ENCODE data around the gene PLEKHG7.
"Not testable (repeated sequence)": the region's sequence is repeated elsewhere in the genome, so short reads cannot be mapped to it uniquely, and the experiment has no call there.

The PLEKHG7 gene, protein sequence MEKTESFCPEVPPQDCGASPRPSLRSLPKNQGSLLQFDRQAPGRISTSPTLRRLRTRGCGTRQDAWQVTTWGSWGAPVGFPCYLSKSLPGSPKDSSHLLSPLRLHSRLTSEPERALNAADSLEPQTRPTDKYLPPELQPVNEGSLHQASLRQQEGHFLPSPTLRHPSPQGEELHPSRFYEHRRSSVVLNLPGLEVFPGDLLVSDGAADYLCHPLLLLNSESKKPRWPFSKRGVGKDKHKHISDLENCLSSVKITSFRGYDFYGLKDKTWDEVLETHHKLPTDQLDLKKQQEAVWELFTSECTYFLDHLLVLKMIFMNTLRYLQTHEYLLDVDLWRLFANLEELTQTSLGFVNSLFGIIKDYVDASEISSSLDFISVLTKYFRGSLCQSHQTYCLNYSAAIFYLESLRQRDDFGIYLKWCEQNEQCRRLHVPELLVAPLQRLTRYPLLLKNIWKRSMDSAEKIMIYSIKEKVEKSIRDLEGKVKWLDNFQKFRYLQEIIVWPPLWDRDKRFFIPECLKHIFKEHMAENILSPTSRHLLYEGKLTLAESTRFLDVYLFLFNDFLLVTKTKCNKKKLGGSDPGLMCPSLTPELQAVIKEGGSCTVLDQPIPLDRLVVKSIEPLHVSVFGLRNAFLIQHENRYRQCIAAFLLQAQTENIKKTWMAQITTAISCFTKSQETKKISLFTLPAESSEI

DNA sequence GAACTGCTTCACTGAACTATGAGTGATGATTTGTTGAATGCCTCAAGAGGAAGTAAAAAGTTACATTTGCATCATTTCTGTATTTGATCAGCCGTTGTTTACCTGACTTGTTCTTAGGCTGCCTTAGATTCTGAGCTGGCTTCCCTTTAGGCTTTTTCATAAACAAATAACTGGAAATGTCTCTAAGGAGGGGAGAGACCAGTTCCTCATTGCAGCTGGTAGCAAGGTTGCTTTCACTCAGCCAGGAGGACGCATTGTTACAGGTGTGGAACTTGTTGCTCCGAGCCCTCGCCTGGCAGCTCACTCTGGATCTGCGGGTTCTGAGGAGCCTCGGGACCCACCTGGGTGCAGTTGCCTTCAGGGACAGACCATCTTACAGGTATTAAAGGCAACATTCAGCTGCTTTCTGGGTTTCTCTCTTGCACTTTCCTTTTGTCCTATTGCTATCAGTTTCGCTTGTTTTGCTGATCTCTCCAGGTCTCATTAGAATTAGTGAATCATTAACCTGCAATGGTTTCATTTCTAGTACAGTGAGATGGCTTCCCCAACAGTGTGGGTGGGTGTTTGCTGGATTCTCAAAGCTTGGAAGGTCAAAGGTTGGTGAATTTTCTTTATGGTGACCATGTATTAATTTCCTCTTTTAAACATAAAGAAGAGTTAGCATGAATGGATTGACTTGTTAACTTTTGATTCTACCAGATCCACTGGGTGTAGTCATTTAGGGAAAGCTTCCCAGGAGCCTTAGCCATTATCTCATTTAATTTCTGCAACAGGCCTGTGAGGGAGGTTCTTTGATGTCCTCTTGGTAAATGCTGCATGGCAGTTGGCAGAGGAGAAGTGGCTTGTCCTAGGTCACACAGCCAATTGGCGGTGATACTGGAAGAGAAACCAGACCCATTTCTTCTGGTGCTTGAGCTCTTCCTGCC is at the start of gene PLEKHG7:
Gene PLEKHG7, plus strand, starts transcription at position 236 of the 926 bp plus-strand sequence. CDS start 3,643 bp downstream, outside the sequence.
- FAIRE-seq = no peak

DNA sequence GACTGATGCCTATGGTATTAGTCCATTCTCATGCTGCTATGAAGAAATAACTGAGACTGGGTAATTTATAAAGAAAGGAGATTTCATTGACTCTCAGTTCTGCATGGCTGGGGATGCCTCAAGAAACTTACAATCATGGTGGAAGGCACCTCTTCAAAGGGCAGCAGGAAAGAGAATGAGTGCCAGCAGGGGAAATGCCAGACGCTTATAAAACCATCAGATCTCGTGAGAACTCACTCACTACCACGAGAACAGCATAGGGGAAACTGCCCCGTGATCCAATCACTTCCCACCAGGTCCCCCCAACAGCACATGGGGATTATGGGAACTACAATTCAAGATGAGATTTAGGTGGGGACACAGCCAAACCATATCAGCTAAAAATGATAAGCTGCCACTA is 48.5 kb upstream of the PLEKHG7 start:
- FAIRE-seq = not testable (repeated sequence)

DNA sequence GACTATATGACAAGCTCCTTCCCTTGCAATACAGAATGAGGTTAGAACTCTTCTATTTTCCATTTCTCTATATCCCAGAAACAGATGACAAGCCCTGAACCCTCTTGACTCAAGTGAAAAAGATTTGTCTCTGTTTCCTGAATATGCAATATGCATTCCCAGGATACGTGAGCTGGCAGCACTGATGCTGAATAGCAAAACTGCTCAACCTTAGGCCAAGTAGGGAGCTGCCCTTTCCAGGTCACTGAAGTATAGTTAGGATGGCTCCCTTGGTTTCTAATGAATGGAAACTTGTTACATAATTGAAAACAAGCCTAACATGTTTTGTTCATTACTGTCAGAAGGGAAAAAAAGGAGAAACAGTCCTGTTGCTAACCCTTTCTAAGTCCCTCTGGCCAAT is 47.9 kb upstream of the PLEKHG7 start:
- no peak for FAIRE-seq

DNA sequence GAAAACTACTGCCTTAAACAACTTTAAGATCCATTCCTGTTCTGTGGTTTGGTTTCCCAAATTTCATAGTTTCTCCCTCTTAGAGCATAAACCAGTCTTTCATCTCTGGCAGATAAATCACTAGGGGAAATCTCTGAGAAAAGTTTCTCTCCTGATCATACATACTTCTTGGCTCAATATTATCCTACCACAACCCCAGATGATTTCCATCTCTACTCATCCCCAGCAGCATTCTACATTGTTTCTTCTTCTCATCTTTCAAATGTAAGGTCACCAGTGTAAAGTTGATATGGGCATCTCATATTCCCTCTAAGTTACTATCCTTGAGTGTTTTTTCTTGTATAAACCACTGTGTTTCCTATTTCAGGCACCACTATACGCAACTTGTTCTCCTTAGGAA is 45.9 kb upstream of the PLEKHG7 start:
- FAIRE-seq = no peak

DNA sequence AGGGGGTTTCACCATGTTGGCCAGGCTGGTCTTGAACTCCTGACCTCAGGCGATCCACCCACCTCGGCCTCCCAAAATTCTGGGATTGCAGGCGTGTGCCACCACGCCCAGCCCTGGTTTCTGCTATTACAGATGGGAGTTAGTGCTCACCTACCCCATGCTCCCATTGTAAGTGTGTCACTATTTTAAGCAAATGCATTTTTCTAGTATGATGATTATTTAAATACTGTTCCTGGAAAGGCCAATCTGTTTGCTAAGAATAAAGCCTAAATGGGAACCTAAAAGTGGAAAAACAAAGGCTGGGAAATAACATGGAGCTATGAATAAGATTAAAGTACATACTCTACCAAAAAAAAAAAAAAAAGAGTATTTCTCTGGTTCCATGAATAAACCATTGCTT is 45.0 kb upstream of the PLEKHG7 start:
- no peak for FAIRE-seq

DNA sequence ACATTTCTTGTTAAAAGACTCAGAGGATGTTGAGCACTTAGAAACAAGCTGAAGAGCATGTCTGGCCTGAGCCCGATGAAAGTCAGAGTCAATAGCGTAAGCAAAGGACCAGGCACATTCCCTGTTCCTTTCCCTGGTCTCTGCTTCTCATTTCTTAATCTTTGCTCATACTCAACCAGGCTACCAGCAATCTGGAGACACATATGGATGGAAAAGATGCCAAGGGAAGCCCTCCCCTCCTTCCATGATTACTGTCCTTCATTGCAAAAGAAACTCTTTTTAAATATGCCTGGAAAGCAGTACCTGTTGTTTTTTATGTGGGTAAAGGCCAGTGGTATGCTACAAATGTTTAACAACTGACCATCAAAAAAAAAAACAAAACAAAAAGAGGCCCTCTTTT is 44.2 kb upstream of the PLEKHG7 start:
- FAIRE-seq = no peak

DNA sequence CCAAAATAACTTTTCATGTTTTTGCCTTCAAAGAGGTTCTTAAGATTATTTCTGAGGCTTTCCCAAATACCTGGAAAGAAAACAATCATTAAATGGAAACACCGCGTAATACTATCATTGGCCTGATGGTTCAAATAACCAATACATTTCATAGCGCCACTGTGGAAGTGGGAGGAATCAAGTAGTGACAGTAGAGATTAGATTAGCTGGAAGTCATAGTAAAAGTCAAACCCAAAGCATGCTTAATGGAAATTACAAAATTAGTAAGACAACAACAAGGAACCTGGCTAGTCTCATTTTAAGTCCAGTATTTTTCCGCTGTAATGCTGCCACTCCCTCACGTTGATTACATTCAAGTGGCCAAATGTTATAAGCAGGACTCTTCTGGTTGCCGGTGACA is 41.5 kb upstream of the PLEKHG7 start:
- FAIRE-seq = no peak

DNA sequence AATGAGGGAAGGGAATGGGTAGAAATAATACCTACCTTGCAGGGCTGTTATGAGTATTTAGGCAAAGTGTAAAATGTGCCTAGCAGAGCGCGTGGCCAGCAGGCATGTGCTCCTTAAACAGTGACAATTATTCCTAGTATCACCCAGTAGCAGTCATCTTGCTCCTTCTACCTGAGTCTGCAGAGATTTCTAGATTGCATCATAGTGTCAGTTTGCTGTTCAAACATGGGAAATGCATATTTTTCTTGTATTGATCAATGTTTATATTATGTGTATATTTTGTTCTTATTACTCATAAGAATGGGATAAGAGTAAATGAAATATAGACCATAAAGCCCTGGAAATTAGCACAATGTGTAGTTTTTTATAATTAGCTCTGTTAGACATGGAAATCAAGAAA is 37.3 kb upstream of the PLEKHG7 start:
- FAIRE-seq = no peak

DNA sequence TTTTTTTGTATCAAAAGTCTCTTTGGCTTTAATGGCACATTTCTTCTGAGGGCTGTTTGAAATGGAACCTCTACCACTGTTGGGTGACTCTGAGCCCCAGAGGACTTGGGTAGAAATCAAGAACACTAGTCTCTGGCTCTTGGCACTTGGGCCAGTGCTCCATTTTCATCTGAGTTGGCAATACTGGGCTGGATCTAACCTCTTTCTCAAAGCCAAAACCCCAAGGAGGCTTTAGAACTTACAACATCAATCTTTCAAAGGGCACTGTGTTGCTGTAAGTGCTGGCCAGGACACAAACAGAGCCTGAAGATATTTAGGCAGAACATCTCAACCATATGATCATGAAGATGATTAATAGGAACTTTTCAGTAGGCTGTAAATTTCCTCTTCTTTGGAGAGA is 34.0 kb upstream of the PLEKHG7 start:
- no peak for FAIRE-seq

DNA sequence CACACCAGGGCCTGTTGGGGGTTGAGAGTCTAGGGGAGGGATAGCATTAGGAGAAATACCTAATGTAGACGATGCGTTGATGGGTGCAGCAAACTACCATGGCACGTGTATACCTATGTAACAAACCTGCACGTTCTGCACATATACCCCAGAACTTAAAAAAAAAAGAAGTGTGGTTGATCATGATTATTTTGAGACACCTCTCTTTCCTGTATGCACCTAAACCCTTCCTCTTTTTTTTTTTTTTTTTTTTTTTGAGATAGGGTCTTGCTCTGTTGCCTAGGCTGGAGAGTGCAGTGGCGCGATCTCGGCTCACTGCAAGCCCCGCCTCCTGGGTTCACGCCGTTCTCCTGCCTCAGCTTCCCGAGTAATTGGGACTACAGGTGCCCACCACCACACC is 31.3 kb upstream of the PLEKHG7 start:
- not testable (repeated sequence) for FAIRE-seq

DNA sequence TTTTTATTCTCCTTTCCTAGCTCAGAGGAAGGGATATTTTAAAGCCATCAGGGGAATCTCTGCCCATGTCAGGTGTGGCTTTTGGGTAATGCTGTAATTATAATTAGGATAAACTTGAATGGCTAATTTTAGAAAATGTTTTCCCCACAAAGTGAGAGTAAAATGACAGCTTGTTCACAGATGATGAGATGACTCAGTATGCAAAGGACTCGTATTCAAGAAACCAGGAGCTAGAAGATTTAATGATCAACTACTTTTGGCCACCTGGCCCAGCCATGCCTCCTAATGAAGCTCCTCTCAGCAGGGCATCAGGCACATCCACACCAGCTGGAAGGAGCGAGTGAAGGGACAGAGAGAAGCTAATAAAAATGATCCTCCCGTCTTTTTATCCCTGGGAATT is 29.0 kb upstream of the PLEKHG7 start:
- FAIRE-seq = no peak

DNA sequence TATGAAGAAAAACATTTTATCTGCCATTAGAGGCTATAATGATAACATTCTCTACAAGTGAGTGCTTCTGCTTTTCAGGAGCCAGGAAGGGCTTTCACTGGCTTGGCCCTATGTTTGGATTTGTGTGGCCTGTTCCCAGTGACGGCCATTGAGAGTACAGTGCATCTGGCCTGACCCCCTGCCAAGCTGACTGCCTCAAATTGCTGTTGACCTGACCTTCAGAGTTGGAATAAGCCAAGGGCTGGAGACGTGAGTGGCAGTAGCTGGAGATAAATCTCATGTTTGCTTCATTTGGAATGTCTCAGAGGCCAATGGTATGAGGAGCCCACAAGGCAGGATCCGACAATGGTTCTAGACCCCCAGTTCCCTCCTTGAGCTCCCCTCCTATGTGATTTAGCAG is 28.3 kb upstream of the PLEKHG7 start:
- no peak for FAIRE-seq

DNA sequence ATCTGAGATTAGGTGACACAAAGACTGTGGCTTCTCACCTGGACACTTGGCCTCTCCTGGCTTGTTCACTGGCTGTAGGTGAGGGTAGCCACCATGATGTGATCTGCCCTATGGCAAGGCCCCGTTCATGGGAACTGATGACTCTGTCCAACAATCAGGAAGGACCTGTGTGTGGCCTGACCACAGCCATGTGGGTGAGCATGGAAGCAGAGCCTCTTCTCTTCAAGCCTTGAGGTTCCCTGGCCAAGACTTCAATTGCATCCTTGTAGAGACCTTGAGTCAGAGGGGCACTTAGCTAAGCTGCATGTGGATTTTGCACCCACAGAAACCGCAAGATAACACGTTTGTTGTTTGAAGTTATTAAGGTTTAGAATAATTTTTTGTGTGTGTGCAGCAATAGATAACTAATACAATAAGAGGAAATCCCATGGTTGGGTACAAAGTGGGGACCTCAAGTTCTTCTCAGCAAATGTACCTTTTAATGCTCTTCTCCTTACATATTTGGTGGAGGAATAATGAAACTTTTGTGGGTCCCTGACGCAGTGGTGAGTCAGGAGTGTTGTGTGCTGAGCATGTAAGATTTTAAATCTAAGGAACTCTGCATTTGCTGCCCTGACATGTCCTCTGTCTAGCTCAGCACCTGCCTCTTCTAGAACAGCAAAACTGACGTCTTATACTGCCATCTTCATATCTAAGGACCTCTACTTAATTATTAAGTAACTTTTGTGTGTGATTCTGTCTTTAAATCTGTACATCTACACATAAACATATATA is 27.5 kb upstream of the PLEKHG7 start:
- no peak for FAIRE-seq

DNA sequence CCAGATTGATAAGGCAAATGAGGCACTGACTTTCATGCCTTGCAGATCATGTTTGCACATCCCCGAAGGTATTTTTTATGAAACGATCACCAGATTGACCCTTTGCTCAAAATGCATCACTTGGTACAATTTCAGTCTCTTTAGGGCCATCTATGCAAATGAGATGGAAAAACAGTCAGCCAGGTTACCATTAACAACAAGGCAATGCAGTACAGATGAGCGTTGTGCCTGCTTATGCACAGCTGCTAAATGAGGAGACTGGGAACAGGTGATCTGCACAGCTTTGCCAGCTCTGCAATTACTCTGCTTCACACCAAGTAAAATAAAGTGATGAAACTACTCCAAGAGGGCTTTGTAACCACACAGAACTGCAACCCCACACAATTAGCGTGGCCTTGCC is 26.1 kb upstream of the PLEKHG7 start:
- no peak for FAIRE-seq

DNA sequence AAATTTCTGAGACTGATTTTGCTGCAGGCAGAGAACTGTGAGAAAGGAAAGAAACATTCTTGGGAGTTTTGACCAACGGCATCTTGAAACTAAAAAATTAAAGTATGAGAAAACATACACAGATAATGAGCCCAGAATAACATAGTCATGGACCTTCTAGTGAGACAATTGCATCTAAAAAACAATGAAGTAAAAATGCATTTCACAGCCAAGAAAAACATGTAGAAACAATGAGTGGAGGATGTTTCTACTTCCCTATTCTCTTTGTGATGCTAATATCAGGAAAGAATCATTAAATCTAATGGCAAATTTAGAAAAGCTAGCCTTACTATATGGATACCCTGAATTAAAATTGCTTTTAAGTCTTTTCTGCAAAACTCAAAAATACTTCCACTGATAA is 12.2 kb upstream of the PLEKHG7 start:
- no peak for FAIRE-seq

DNA sequence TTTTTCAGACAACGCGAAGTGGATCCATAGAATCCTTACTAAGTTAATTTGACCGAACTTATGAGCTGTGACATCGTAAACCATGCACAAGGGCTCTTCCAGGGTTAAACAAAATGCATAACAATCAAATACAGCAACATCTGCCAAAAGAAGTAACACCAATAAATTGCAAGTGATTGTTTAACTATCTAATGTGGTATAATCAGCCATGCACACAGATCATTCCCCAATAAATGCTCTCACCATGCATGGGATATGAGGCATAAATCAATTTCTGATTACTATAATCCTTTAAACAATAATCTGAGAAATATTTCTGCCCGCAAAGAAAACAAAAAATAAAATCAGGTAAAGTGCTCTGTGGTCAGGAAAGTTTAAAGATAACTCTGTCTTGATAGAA is 7.7 kb upstream of the PLEKHG7 start:
- no peak for FAIRE-seq

DNA sequence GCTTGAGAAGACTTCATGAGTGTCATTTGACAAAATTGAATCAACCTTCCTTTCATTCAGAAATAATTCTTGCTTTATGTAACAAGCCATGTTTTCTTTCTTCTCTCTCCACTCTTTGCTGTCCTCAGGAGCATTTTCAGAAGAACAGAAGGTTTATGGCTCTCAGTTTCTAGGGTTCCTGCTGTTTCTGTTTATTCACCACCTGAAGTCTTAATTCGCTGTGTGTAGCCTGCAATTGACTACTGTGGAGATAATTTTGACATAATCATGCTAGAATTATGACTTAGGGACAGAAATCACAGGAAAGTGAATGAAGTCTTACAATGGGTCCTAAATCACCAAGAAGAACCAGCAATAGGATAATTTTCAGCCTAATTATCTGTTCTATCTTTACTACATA is 7.2 kb upstream of the PLEKHG7 start:
- FAIRE-seq = no peak

DNA sequence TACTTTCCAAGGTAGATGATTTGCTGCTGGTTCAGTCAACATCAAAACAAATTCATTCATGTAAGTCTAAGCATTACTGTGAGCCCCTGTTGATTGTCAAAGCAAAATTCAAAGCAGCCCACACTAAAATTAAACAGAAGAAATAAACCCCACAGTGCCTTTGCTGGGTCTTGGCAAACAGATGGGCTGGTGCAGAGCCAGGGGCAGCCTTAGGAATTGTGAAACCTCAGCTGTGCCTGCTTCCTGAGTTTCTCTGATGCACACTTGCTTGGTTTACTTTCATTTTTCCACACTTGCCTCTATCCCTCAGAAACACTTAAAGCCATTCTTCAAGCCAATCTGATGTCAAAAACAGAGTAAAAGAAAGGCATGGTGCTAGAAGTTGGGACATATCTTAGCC is 6.6 kb upstream of the PLEKHG7 start:
- no peak for FAIRE-seq

DNA sequence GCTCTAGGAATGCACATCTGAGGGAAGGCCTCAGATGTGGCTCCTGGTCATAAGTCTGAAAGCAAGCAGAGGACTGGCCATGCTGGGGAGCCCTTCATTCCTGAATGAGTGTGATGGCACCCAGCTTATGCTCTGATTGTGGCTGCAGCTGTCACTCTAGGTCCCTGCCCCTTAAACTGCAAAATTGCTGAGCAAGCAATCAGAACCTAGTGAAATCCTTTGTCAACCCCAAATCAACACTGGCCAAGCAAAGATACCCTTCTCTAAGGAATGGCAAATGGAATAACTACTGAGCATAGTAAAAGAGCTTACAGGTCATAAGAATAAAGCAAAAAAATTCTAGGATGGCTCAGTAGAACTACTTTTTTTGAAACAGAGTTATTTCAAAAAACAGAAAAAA is 4.3 kb upstream of the PLEKHG7 start:
- no peak for FAIRE-seq

DNA sequence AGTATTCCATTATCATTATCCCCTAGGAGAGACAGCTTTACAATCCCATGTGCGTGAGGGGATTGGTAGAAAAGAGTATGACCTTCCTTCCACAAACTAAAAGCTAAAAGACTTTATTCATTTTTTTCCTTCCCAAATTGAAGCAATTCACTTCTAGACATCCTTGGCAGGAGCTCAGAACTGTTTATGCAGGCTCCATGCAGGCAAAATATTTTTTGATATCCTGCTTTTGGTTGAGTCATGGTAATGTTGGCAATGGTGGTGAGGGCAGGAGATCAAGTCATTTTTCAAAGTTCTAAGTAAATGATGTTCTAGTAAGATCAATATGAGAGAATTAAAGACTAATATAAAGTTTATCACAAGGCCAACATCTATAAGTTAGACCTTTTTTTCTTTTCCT is 1.3 kb upstream of the PLEKHG7 start:
- no peak for FAIRE-seq

DNA sequence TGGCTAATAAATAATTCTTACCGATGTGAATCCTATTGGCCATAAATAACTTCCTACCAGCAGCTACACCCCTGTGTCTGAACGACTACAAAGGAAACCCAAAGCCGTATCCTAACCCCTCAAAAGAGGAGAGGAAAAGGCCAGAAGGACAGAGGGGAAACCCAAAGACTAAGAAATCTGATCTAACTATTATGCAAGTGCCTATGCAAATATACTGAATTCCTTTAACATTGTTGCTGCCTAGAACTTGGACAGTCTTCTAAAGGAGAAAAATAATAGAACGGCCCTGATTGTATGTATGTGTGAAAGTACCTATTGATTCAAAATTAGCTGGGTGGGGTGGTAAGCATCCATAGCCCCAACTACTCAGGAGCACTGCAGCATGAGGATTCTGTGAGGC is 997 bp downstream of the PLEKHG7 start:
- FAIRE-seq = no peak

DNA sequence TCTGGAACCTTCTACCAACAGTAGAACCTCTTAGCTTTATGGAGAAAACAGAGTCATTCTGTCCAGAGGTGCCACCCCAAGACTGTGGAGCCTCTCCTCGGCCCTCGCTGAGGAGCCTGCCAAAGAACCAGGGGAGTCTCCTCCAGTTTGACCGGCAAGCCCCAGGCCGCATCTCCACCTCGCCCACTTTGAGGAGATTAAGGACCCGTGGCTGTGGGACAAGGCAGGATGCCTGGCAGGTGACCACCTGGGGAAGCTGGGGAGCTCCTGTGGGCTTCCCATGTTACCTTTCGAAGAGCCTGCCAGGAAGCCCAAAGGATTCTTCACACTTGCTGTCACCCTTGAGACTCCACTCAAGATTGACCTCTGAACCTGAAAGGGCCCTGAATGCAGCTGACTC is 3.8 kb downstream of the PLEKHG7 start:
- FAIRE-seq = no peak

DNA sequence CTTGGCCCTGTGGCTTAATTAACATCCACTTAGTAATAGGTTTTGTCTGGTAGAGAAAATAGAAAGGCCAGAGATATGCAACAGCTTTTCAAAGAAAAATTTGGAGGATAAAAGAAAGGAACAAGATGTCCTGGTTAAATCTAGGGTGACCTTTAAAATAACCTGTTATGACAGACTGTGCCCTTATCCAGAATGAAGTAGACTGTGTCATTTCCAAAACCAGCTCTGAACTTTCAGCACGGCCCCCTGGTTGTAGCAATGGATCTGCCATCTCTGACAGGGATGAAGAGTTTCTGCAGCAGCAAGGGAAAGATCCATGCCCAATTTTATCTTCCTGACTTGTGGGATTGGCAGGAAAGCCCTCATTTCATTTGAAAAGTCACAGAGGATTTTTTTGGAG is 5.1 kb downstream of the PLEKHG7 start:
- FAIRE-seq = no peak
